NCI-H748 (cell line): ENCODE results near the gene NR2C2.

Source experiments
- DNase-seq: peaks from one replicate; lab custom pipeline; 2025; ENCODE audit not compliant: unreplicated experiment; lab: John Stamatoyannopoulos, UW

The NR2C2 gene

DNA sequence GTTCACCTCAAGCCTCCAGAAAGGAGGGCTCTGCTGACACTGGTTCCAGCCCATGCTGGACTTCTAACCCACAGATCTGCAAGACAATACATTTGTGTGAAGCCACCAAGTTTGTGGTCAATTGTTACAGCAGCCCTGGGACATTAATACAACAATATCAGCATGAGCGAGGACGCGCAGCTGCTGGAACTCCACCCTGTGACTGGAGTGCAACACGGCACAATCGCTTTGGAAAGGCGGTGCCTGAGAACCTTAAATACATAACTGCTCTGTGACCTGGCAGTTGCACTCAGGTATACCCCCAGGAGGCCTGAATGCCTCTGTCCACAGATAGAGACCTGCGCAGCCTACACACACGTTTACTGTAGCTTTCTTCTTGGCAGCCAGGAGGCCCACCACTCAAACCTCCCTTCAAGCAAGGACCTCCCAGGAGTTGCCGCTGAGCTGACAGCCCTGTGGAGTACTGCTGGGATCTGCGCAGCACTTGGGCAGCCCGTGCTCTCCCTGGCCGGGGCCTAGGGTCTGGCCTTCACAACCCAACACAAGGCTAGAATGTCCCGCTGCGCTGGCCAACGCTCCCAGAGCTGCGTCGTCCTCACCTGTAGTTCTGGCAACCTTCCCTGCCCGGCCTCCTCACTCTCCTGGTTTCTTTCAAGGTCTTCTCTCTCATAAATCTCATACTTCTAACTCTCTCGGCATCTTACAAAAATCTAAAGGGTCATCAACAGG, 109.5 kb downstream of the NR2C2 start:
- DNase-seq = no peak

DNA sequence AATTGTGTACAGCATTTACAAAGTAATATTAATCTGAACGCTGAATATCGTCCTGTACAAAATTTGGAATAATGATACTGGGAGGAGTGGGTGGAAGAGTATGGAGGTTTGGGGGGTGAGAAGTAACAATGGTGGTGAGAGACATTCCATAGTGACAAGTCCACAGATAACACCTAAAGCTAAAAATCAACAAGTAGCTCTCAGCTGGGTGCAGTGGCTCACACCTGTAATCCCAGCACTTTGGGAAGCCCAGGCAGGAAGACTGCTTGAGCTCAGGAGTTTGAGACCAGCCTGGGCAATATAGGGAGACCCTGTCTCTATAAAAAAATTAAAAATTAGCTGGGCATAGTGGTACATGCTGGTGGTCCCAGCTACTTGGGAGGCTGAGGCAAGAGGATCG, 112.6 kb downstream of the NR2C2 start:
- DNase-seq = no peak

DNA sequence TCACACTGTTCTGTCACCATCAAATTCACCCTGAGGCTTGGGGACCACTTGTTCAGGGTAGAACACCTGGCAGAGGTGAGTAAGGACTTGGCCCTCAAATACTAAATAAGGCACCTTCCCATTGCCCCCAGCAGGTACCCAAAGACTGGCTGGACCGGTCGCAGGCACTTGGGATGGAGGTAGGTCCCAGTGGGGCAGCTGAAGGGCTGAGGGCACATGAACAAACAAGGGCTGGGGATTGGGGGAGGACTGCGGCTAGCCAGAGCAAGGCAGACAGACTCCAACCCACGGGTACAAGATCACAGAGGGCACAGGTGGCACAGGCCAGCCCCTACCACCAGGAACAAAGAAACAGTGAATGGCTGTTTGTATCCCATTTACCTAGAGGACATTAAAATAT, 115.9 kb downstream of the NR2C2 start:
- DNase-seq = no peak

DNA sequence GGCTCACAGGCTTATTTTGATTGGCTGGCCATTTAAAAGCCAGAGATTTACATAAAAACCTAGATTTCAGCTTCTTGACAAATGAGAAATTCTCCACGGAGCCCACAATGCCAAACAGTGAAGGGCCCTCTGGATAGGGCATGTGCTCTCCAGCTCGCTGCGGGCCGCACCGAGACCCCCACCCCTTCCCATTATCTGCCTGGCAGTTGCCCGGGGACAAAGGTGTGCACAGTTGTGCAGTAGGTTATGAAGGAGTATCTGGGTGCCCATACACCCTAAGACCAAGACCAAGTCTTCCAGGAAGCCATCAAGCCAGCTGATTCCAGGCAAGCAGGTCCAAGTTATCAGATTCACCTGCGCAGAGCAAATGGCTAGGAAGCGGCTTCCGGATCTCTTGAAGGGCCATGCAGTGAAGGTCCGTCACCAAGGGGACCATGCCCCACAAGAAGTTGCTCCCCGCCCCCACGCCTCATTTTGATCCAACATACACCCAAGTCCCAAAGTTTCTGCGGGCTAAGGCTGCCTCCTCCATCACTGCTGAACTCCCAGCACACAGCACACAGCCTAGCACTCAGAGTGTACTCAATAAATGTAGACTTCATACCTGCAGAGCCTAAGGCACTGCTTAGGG, 116.4 kb downstream of the NR2C2 start:
- DNase-seq = no peak

DNA sequence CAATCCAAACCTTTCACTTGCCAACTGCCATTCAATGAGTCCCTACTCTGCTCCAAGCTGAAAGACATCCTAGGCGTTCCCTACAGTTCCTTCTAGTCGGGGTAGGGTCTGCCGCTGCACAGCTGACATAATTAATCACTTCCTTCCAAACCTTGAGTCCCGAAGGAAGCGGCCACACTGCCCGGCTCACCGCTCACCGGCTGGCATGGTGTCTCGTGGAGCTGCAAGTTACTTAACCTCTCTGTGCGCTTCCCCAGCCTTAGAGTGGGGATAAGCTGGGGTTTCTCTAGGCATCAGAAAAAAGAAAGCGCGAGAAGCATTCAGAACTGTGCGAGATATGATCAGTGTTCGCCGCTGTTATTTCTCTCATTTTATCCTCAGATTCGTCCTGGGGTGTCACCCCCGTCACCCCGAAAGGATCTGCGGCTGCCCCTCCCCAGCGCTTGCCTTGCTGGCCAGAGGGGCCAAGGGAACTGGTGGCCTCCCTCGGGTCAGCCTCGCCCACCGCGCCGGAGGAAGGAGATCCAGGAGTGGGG, 117.0 kb downstream of the NR2C2 start:
- peak; percentile 23 for DNase-seq

DNA sequence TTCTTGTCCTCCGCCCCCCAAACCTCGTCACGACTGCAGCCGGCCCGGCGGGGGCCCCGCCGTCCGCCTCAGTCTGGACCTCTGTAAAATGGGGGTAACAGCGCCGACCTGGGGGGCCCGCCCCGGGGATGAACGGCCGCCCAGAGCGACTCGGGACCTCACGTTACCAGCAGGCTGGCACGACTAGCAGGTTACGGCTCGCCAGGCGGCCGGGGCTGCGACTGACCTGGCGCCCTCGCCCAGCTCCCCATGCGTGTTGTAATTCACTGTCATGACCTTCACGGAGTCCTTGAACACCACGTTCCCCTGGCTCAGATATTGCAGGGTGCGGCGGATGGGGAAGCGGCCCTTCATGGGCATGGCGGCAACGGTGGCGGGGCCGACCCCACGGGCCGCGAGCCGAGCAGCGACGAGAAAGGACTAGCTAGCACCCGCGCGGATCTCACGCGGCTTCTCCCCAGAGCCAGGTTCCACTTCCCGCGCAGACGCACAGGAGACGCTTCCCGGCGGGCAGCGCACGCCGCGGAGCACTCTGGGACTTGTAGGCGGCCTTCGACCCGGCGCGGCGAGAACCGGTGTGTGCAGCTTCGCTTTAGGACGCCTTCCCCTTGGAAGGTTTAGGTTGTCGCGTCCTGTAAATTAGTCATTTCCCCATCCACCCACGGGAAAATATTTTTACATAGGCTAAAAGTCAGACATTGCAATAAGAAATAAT, 117.6 kb downstream of the NR2C2 start, which contains the start of gene MRPS25:
Gene MRPS25, minus strand, starts transcription at position 481 of the 715 bp plus-strand sequence. Its CDS starts 121 bp downstream, at position 360.
- DNase-seq = peak; percentile 88

DNA sequence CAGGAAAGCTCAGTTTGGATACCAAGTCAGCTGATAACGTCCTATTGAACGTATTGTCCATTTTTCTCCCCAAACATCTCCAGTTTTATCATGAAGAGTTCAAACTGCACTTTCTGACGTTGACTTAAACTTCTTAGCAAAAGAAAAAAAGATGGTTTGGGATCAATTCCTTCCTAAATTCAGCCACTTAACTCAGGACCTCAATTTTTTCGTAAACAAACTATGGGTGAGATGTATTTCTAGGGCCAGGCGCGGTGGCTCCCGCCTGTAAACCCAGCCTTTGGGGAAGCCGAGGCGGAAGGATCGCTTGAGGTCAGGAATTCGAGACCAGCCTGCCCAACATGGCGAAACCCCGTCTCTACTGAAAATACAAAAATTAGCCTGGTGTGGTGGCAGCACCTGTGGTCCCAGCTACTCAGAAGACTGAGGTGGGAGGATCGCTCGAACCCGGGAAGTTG, 118.2 kb downstream of the NR2C2 start:
- no peak for DNase-seq

DNA sequence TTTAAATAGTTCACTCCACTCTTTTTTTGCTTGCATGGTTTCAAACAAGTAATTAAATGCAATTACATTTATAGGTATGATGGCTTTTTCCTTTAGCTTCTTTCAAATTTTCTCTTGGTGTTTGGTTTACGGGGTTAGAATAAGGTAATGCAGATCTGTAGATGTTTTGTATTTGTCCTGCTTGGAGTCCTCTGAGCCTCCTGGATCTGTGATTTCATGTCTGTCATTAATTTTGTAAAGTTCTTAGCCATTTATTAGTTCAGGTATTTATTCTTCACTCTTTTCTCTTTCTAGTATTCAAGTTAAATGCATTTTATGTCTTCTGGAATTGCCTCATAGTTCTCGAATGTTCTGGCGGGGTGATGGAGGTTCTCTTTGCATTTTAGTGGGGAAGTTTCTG, 119.1 kb downstream of the NR2C2 start:
- no peak for DNase-seq

DNA sequence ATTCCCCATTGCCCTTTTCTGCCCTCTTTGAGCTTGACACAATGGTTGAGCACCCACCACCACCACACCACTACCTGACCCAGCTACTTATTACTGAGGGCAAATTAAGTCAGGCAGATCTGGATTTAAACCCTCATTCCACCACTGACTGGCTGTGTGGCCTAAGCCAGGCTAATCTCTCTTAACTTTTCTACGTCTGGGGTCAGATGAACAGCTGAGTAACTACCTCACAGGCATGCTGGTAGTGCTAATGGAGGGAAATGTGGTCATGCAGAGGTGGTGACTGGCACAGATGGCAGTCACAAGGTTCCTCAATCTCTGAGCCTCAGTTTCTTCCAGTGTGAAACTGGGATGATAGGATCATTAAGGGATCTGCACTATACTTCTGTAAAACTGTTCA, 122.1 kb downstream of the NR2C2 start:
- no peak for DNase-seq

DNA sequence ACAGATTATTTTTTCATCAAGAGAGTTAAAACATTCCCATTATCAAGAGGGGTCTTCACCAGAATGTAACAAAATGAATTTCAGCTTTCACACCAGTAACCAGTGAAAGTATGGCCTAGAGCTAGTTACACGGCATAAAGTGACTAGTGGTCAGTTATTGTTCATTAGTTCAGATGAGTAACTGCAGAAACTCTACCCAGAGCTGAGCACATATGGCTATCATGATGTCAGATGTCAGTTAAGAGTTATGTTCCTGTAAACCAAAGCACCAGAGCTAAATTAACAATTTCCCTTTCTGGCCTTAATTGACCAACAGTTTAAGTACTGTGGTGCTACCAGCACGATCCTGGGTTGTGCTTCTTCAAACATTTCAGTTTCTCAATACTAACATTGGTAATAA, 124.3 kb downstream of the NR2C2 start:
- DNase-seq = no peak

DNA sequence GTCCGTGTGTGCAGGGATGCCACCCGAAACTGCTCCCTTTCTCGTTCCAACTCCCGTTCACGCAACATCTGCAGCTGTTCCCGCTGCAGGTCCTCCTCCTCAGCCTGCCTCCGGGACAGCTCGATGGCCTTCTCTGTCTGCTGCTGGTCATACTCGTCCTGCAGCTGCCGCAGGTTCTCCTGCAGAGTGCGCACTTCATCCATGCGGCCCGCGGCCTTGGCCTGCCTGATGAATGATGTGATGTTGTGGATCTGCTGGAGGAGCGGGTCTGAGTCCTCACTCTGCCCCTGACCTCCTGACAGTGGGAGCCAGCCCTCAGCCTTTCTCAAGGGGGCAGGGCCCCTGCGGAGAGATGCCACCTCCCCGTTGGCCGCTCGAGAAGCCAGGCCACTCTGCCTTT, 127.1 kb downstream of the NR2C2 start:
- no peak for DNase-seq

DNA sequence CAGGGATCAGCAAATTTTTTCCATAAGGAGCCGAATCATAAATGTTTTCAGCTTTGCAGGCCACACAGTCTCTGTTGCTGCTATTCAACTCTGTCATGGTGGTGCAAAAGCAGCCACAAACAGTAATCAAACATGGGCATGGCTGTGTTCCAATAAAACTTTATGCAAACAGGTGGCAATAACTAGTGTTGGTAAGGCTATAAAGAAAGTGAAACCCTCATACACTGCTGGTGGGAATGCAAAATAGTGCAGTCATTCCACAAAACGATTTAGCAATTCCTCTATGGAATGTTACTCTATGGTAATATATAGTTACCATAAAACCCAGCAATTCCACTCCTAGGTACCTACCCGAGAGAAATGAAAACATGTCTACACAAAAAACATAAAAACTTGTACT, 131.7 kb downstream of the NR2C2 start:
- DNase-seq = no peak

DNA sequence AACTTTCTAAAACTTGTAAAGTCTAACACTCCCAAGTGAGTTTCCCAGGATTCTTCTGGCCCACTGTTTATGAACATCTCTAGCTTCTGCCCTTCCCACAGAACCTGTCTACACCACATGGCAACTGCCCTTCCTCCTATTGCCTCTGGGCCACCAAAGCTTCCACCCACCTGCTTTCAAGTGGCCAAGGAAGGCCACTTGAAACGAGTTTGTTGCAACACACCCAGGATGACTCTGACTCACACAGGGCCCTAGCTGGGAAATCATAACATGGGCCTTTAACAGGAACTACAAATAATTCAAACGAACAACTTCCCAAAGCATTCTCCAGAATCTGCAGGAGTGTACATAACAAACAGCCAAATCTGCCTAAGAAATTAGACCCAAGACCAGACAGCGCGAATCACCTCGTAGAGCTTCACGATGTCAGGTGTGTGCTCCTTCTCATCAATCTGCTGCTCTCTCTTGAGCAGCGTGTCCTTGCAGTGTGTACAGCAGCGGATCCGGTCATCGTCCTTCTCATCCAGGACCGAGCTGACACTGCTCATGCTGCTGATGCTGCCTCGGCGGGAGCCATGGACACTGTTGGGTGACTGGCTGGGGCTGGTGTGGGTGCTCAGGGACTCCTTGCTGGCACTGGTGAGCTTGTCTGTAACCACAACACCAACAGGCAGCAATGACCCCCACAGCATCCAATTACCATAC, 134.7 kb downstream of the NR2C2 start:
- DNase-seq = no peak

DNA sequence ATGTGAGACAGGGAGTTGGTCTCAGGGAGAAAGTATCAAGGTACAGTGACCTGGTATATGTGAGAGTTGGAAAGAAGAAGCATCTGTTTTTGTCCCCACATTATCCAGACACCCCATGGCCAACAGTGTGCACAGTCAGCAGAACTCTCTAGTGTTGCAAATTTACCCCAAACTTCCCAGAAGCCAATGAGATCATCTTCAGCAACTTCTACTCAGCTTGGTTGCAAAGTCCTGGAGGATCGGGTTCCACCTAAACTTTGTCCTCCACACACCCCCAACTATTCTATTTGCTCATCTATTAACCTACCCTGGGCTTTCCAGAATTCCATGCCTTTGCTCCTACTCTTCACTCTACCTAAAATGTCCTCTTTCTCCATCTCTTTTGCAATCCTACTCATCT, 135.9 kb downstream of the NR2C2 start:
- DNase-seq = no peak

DNA sequence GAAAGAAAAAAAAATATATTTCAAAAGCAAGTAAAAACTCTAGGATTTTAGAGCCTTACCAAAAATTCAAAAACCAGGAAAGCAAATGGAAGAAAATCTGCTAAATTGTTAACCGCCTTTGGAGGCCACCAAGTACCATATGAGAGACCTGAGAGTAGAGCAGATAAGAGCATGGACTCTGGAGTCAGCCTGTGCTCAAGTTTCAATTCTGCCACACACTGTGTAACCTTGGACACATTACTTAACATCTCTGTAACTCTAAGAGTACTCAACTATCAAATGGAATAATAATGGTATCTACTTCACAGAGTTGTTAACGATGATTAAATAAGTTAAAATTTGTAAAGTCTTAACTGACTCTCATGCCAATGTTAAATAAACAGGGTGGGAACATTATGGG, 138.9 kb downstream of the NR2C2 start:
- no peak for DNase-seq

DNA sequence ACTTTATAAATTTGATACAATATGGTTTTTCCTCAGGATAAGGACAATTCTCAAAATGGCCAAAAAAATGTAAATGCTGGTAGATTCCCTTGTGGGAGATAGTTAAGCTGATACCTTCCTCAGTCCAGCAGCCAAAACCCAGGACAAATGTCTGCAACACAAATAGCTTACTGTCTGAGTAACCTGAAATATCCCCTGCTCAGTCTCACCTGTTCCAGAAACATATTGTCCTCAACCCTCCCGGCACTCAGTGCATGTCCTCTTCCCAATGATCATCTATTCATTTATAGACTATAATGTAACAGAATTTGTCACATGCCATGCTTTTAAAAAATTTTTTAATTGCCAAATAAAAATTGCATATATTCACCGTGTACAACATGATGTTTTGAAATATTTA, 139.3 kb downstream of the NR2C2 start:
- no peak for DNase-seq

DNA sequence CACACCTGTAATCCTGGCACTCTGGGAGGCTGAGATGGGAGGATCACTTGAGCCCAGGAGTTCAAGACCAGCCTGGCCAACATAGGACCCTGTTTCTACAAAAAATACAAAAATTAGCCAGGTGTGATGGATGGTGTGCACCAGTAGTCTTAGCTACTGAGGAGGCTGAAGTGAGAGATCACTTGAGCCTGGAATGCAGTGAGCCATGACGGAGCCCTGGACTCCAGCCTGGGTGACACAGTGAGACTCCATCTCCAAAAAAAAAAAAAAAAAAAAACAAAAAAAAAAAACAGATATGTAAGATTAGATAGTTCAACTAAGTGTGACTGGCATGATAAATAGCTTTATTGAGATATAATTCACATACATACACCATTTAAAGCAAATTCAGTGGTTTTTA, 141.8 kb downstream of the NR2C2 start:
- no peak for DNase-seq

DNA sequence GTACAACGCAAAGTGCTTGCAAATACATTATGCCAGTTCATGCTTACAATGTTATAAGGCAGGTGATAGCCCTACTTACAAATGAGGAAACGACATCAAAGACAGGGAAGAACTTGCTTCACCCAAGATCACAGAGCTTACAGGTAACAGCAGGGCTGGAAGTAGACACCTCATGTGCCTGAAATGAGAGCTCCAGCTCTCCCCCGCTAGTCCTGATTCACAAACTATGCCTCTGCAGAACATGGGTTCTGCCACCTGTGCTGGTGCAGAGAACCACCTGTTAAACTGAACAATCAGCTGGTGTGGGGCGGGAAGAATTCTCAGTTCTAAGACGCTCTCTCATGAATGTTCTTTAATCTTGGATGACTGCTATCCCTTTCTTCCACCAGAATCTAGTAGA, 144.2 kb downstream of the NR2C2 start:
- DNase-seq = no peak

DNA sequence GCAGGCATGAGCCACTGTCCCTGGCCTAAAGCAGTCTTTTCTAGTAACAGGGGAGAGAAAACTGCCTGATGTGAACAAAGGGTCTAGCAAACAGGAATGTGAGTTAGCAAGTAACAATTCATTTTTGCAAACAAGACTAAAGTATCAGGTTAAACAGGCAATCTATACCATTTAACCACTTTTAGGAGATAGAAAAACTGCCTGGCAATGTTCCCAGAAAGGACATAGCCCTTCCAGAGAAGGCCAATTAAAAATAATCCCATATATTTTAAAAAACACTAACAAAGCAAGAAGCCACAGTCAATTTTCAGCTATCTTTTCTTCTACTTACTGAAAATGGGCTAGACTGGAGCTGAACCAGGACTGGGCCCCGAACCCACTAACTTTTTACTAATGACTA, 145.3 kb downstream of the NR2C2 start:
- no peak for DNase-seq

DNA sequence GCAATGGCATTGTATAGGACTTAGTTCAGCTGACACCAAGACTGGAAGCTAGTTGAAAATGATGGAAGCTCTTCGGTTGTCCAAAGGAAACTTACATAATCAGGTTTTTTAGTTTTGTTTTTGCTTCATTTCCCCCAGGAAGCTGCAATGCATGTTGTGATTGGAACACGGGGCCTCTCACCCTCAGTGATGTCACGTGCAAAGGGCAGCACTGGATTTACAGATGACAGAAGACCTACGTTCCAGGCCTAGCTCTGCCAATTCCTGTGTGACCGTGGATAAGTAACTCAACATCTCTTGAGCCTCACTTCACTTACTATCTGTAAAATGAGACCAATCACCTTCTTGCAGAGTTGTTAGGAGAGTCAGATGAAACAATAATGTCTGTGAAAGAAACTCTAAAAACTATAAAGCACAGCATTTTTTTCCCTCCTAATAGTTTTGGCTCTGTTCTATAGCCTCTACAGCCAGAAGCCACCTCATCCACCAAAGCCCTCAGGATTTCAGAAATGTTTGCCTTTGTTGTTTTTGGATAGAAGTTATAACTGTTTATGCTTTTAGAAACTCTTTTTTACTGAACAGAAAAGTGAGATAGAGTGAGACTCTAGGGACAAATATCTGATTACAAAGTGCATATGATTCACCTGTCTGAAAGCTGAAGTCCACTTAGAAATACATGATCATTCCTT, 146.9 kb downstream of the NR2C2 start:
- no peak for DNase-seq

DNA sequence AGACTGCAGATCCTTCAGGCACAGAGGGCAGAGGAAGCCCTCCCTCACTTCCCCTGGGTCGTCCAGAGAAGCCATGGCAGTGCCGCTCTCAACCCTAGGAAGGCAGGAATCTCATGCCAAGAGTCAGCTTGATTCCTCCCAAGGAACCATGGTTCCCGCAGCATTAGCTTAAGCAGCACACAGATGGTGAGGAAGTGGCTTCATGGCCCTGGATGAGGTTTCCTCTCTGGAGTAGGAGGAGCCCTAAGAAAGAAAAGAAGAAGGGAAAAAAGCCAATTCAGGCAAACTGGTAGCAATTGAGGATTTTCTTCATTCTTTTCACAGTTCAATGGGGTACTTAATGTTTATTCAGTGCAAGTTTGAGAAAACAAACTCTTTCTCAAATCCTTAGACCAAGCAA, 148.7 kb downstream of the NR2C2 start:
- no peak for DNase-seq
